Measurements from ENCODE around the gene LRR1.

The LRR1 gene

GRCh38 chr14:49553892-49554291 is 44.8 kb upstream of the LRR1 start:
- no peak for DNase-seq (ENCODE audit: low read depth)
- TF ChIP-seq, protein P1, sequence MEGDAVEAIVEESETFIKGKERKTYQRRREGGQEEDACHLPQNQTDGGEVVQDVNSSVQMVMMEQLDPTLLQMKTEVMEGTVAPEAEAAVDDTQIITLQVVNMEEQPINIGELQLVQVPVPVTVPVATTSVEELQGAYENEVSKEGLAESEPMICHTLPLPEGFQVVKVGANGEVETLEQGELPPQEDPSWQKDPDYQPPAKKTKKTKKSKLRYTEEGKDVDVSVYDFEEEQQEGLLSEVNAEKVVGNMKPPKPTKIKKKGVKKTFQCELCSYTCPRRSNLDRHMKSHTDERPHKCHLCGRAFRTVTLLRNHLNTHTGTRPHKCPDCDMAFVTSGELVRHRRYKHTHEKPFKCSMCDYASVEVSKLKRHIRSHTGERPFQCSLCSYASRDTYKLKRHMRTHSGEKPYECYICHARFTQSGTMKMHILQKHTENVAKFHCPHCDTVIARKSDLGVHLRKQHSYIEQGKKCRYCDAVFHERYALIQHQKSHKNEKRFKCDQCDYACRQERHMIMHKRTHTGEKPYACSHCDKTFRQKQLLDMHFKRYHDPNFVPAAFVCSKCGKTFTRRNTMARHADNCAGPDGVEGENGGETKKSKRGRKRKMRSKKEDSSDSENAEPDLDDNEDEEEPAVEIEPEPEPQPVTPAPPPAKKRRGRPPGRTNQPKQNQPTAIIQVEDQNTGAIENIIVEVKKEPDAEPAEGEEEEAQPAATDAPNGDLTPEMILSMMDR (IDR thresholded peaks at IDR 0.05; ENCODE audit: low read length, missing control alignments), result no peak
- H3K4me3 ChIP-seq (replicated peaks; ENCODE audit: low read depth, low read length), result no peak overlapping the region

GRCh38 chr14:49559979-49560768 is 38.6 kb upstream of the LRR1 start:
- TF ChIP-seq, protein P1 (IDR thresholded peaks at IDR 0.05; ENCODE audit: low read length, missing control alignments), result no peak
- no peak for DNase-seq (ENCODE audit: low read depth)
- H3K4me3 ChIP-seq (replicated peaks; ENCODE audit: low read depth, low read length), result no peak overlapping the region

DNA sequence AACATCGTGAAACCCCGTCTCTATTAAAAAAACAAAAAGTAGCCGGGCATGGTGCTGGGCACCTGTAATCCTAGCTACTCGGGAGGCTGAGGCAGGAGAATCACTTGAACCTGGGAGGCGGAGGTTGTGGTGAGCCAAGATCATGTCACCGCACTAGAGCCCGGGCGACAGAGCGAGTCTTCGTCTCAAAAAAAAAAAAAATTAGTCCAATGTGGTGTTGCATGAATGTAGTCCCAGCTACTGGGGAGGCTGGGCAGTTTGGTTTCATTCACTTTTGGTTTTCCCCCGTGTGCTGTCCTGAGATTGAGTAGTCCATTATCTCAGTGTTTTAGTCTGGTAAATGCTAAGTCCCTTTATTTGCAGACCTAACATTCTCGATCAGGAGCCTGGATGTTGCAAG is 32.0 kb upstream of the LRR1 start:
- TF ChIP-seq, protein P1 (IDR thresholded peaks at IDR 0.05; ENCODE audit: low read length, missing control alignments), result no peak
- no peak for DNase-seq (ENCODE audit: low read depth)
- H3K4me3 ChIP-seq (replicated peaks; ENCODE audit: low read depth, low read length), result no peak overlapping the region

DNA sequence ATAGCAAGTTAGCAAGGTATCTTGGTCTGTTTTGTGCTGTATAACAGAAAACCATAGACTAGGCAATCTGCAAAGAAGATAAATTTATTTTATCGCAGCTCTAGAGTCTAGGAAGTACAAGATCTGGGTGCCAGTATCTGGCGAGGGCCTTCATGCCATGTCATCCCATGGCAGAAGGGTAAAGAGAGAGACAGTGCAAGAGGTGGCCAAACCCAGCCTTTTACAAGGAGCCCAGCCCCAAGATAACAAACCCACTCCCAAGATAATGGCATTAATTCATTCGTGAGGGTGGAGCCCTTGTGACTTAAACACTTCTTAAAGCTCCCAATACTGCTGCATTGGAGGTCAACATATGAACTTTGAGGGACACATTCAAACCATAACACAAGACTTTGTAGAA is 29.5 kb upstream of the LRR1 start:
- no peak overlapping the region for H3K4me3 ChIP-seq (replicated peaks; ENCODE audit: low read depth, low read length)
- no peak for DNase-seq (ENCODE audit: low read depth)
- TF ChIP-seq, protein P1 (IDR thresholded peaks at IDR 0.05; ENCODE audit: low read length, missing control alignments), result no peak

DNA sequence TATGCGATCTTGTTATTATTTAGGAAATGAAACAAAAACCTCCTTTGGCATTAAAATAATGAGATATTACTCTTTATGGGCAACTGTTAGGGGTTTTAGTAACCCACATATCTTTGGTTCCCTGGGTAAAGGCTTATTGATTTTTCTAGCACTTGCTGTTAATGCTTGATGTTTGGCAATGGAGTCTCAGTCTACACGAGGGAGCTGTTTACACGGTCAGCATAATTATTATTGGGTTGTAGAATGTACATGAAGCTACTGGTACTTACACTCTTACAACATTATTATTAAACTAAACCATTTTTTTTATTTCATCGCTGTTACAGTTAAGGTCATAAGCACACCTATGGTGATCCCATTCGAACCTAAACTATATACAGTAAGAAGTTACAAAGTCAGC is 24.7 kb upstream of the LRR1 start:
- TF ChIP-seq, protein P1 (IDR thresholded peaks at IDR 0.05; ENCODE audit: low read length, missing control alignments), result no peak
- no peak overlapping the region for H3K4me3 ChIP-seq (replicated peaks; ENCODE audit: low read depth, low read length)
- DNase-seq (ENCODE audit: low read depth), result no peak

- H3K4me3 ChIP-seq (replicated peaks; ENCODE audit: low read depth, low read length), result no peak overlapping the region
- no peak for DNase-seq (ENCODE audit: low read depth)
- TF ChIP-seq, protein P1 (IDR thresholded peaks at IDR 0.05; ENCODE audit: low read length, missing control alignments), result no peak
Observed at GRCh38 chr14:49578141-49578540, 20.6 kb upstream of the LRR1 start.

- no peak overlapping the region for H3K4me3 ChIP-seq (replicated peaks; ENCODE audit: low read depth, low read length)
- DNase-seq (ENCODE audit: low read depth), result no peak
- TF ChIP-seq, protein P1 (IDR thresholded peaks at IDR 0.05; ENCODE audit: low read length, missing control alignments), result no peak
Observed at GRCh38 chr14:49579841-49580240, 18.9 kb upstream of the LRR1 start.

Measured in fibroblast of pulmonary artery (primary cell).